SK-N-SH (cell line): ENCODE results near the gene SAMM50. TPM values are rescaled to one million over a fixed set of nuclear protein-coding genes. Genes with fewer than 3 reads are reported as not detected.

ENCODE experiments used
- CTCF ChIA-PET: fragments of 300-600, 350-600 bp; formaldehyde crosslinking; extraction: SDS; loops from one replicate; lab custom pipeline; 2021; lab: Yijun Ruan, JAX
- POLR2A ChIA-PET: fragments of 350-600 bp; sonication (Branson Sonifier 250); formaldehyde crosslinking; extraction: SDS; loops from one replicate; lab custom pipeline; 2020; ENCODE audit warnings: antibody characterized with exemption, inconsistent platforms; lab: Yijun Ruan, JAX
- DNase-seq: peaks from one replicate; pipeline ENCODE4 v3.0.0; 2012
- H2AFZ ChIP-seq: fragments of 200-600 bp; sonication (generic); 2 replicates; pipeline ENCODE4 v1.8.1; 2016; ENCODE audit warnings: antibody characterized with exemption, mild to moderate bottlenecking, low read depth
- H3F3A ChIP-seq: fragments of 200-600 bp; sonication (generic); replicated peaks from 2 replicates; pipeline ENCODE3; 2016; ENCODE audit warnings: antibody characterized with exemption, mild to moderate bottlenecking; ENCODE audit not compliant: insufficient read depth
- H3K27ac ChIP-seq, 2 experiments: fragments of 200-500 bp in 1 of 2; fragments of 200-600 bp in 1 of 2; sonication (Bioruptor generic) in 1 of 2; sonication (generic), shearing (Covaris generic) in 1 of 2; 2 replicates each; pipeline versions ENCODE4 v1.5.1 to v1.6.1; 2014 to 2016; ENCODE audit warnings: low read depth in 2 of 2, inconsistent platforms in 1 of 2, low read length in 1 of 2, mild to moderate bottlenecking in 1 of 2, mixed read lengths in 1 of 2
- H3K27me3 ChIP-seq: fragments of 200-600 bp; sonication (generic), shearing (Covaris generic); 2 replicates; pipeline ENCODE4 v1.6.1; 2016; ENCODE audit warnings: mixed run types; ENCODE audit not compliant: insufficient read depth
- H3K36me3 ChIP-seq, 2 experiments: fragments of 200-500 bp in 1 of 2; fragments of 200-600 bp in 1 of 2; sonication (Bioruptor generic) in 1 of 2; sonication (generic) in 1 of 2; replicated peaks in 1 of 2; 2 replicates each; pipeline versions ENCODE3 to v1.5.1; 2014 to 2016; ENCODE audit warnings: low read length in 1 of 2, mild to moderate bottlenecking in 1 of 2; ENCODE audit not compliant: insufficient read depth in 2 of 2, control insufficient read depth in 1 of 2
- H3K4me1 ChIP-seq, 2 experiments: fragments of 200-500 bp in 1 of 2; fragments of 200-600 bp in 1 of 2; sonication (Bioruptor generic) in 1 of 2; sonication (generic), shearing (Covaris generic) in 1 of 2; 2 replicates each; pipeline versions ENCODE4 v1.5.1 to v1.6.1; 2014 to 2016; ENCODE audit warnings: low read depth in 1 of 2, low read length in 1 of 2, mixed run types in 1 of 2; ENCODE audit not compliant: insufficient read depth in 2 of 2, control insufficient read depth in 1 of 2
- H3K4me2 ChIP-seq: fragments of 200-600 bp; sonication (generic), shearing (Covaris generic); 2 replicates; pipeline ENCODE4 v1.6.1; 2017; ENCODE audit warnings: mixed run types
- H3K4me3 ChIP-seq, 2 experiments: fragments of 200-500 bp in 1 of 2; fragments of 200-600 bp in 1 of 2; sonication (Bioruptor generic) in 1 of 2; sonication (generic), shearing (Covaris generic) in 1 of 2; 2 replicates each; pipeline versions ENCODE4 v1.5.1 to v1.8.1; 2014 to 2016; ENCODE audit warnings: low read depth in 2 of 2, inconsistent platforms in 1 of 2, low read length in 1 of 2, mild to moderate bottlenecking in 1 of 2, mixed read lengths in 1 of 2, moderate library complexity in 1 of 2
- H3K79me2 ChIP-seq: fragments of 200-600 bp; sonication (generic); 2 replicates; pipeline ENCODE4 v1.8.1; 2017; ENCODE audit warnings: mild to moderate bottlenecking; ENCODE audit not compliant: insufficient read depth
- H3K9ac ChIP-seq: fragments of 200-600 bp; sonication (generic); 2 replicates; pipeline ENCODE4 v1.6.1; 2017; ENCODE audit warnings: mixed run types
- H3K9me2 ChIP-seq: fragments of 200-600 bp; sonication (generic); 2 replicates; pipeline ENCODE4 v1.6.1; 2017; ENCODE audit warnings: mixed run types
- H3K9me3 ChIP-seq: fragments of 200-600 bp; sonication (generic); 2 replicates; pipeline ENCODE4 v1.6.1; 2017; ENCODE audit warnings: mixed run types, mild to moderate bottlenecking, moderate library complexity
- H4K20me1 ChIP-seq: fragments of 200-600 bp; sonication (generic); 2 replicates; pipeline ENCODE4 v1.6.1; 2017; ENCODE audit warnings: mild to moderate bottlenecking, mixed run types; ENCODE audit not compliant: insufficient read depth
- ELF1 ChIP-seq: IDR thresholded peaks from 2 replicates; pipeline ENCODE4 v1.4.0; 2012
- EZH2phosphoT487 ChIP-seq: fragments of 200-600 bp; sonication (generic); IDR thresholded peaks from 2 replicates; pipeline ENCODE4 v1.6.1; 2017; ENCODE audit warnings: low read depth, mixed run types, mild to moderate bottlenecking, antibody characterized with exemption, moderate library complexity, borderline replicate concordance
- FOXM1 ChIP-seq: IDR thresholded peaks from 2 replicates; pipeline ENCODE4 v1.4.0; 2012; ENCODE audit warnings: low read depth, mild to moderate bottlenecking
- GABPA ChIP-seq: IDR thresholded peaks from 2 replicates; pipeline ENCODE4 v1.4.0; 2012; ENCODE audit warnings: low read depth, mild to moderate bottlenecking
- JUND ChIP-seq: IDR thresholded peaks from 2 replicates; pipeline ENCODE4 v1.4.0; 2012
- MAX ChIP-seq: IDR thresholded peaks from 2 replicates; pipeline ENCODE4 v1.4.0; 2012; ENCODE audit warnings: low read depth
- MXI1 ChIP-seq: IDR thresholded peaks from 2 replicates; pipeline ENCODE4 v1.6.1; 2012; ENCODE audit warnings: mild to moderate bottlenecking, low read depth, low read length, improper control_type of control experiment
- NFIC ChIP-seq: IDR thresholded peaks from 2 replicates; pipeline ENCODE4 v1.4.0; 2012; ENCODE audit warnings: borderline replicate concordance
- NRF1 ChIP-seq: IDR thresholded peaks from 2 replicates; pipeline ENCODE4 v1.6.1; 2012; ENCODE audit warnings: low read depth, mild to moderate bottlenecking, low read length
- RAD21 ChIP-seq: IDR thresholded peaks from 2 replicates; pipeline ENCODE4 v1.6.1; 2012; ENCODE audit warnings: mild to moderate bottlenecking, low read length
- RCOR1 ChIP-seq: fragments of 150-350 bp; IDR thresholded peaks from 2 replicates; pipeline ENCODE4 v1.6.1; 2017; ENCODE audit warnings: antibody characterized with exemption, low read length
- TCF12 ChIP-seq: IDR thresholded peaks from 2 replicates; pipeline ENCODE4 v1.4.0; 2012
- USF2 ChIP-seq: fragments of 150-350 bp; IDR thresholded peaks from 2 replicates; pipeline ENCODE4 v1.6.1; 2017; ENCODE audit warnings: antibody characterized with exemption, low read length, low read depth, borderline replicate concordance
- YY1 ChIP-seq: IDR thresholded peaks from 2 replicates; pipeline ENCODE4 v1.4.0; 2012; ENCODE audit warnings: low read depth, mild to moderate bottlenecking
- WGBS: methylation state at CpG from one replicate; pipeline ENCODE4 v1.1.6; 2017; ENCODE audit warnings: low lambda C conversion rate; 5-methylcytosine and 5-hydroxymethylcytosine counted together
- polyA plus RNA-seq, 3 experiments: library from polyadenylated mRNA; depleted of rRNA; stranded (reverse); fragments of >200 nt; gene quantifications; 2 replicates each; pipeline ENCODE4 v1.2.3, GENCODE V29; 2012

The SAMM50 gene
- polyA plus RNA-seq, 1 of the 3 experiments (the other 2 are of a cell fraction) = 49.6 TPM

DNA sequence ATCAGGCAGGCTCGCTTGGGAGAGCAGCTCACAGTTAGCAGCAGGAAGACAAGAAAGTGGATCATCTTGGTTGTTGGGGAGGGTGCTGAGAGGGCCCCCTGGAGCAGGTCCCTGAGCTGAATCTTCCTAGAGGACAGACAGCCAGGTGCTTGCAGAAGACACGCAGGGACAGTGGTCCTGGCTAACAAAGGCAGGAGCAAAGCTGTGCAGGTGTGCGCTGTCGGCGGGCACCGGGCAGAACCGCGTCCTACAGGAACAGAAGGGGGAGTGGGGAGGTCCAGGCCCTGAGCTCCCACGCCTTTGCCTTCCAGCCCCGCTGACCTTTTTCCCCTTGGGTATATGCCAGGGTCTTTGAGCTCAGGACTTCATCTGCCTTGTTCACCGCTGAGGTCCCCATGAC is 38.8 kb downstream of the SAMM50 start:
- H3K4me3 ChIP-seq = no peak overlapping the region
- H2AFZ ChIP-seq = no peak overlapping the region
- H3K9ac ChIP-seq = no peak overlapping the region
- 77% methylated on average over 5 of the region's 11 CpGs for WGBS
- H3K27me3 ChIP-seq = no peaks in the 10 kb centered on the region
- no peak overlapping the region for H3K27ac ChIP-seq
- peaks cover 46 to 85% of the 10 kb centered on the region in 2 experiments for H3K36me3 ChIP-seq
- peaks cover 4% of the 10 kb centered on the region; the same call in 1 of the 2 replicates for H4K20me1 ChIP-seq
- TF ChIP-seq FOXM1 = no peak
- no peak for TF ChIP-seq RCOR1
- no peak for TF ChIP-seq YY1
- TF ChIP-seq ELF1 = no peak
- no peak for TF ChIP-seq USF2
- no peak for TF ChIP-seq RAD21
- TF ChIP-seq NRF1 = no peak
- TF ChIP-seq MXI1 = no peak
- TF ChIP-seq GABPA = no peak
- no peaks in the 10 kb centered on the region for H3K9me3 ChIP-seq
- H3K9me2 ChIP-seq = no peaks in the 10 kb centered on the region
- H3F3A ChIP-seq = peaks cover 7% of the 10 kb centered on the region
- no peak overlapping the region for H3K4me2 ChIP-seq
- CTCF ChIA-PET = interaction anchor here (0.8 to 8.2 kb wide), 43 partner anchors 8 to 691 kb away, joined by 3 to 234 read pairs (median 7); partner anchors contain the start of genes PARVB and PARVG
- H3K79me2 ChIP-seq = no peaks in the 10 kb centered on the region
- peaks cover 0 to 6% of the 10 kb centered on the region in 2 experiments; a peak in 1 of 4 replicates for H3K4me1 ChIP-seq
- POLR2A ChIA-PET = interaction anchor here (0.9 to 1.0 kb wide), 2 partner anchors 8 to 91 kb away, joined by 3 read pairs; no protein-coding TSS in a partner anchor
- DNase-seq = no peak

GRCh38 chr22:43994416-43994815 is 39.2 kb downstream of the SAMM50 start:
- no peak for DNase-seq
- H3K36me3 ChIP-seq = peaks cover 46 to 87% of the 10 kb centered on the region in 2 experiments
- H3K27me3 ChIP-seq = no peaks in the 10 kb centered on the region
- peaks cover 7% of the 10 kb centered on the region for H3F3A ChIP-seq
- no peaks in the 10 kb centered on the region for H3K9me2 ChIP-seq
- 87% methylated on average over 9 of the region's 9 CpGs for WGBS
- TF ChIP-seq TCF12 = no peak
- TF ChIP-seq EZH2phosphoT487 = no peak
- no peak for TF ChIP-seq RAD21
- TF ChIP-seq JUND = no peak
- no peak for TF ChIP-seq MXI1
- no peak for TF ChIP-seq USF2
- no peak for TF ChIP-seq NFIC
- TF ChIP-seq MAX = no peak
- no peaks in the 10 kb centered on the region for H3K9me3 ChIP-seq
- no peak overlapping the region for H3K4me2 ChIP-seq
- CTCF ChIA-PET = interaction anchor here (1.3 to 8.2 kb wide), 16 partner anchors 10 to 691 kb away, joined by 3 to 234 read pairs (median 14); no protein-coding TSS in a partner anchor
- no peaks in the 10 kb centered on the region for H3K79me2 ChIP-seq
- peaks cover 0 to 6% of the 10 kb centered on the region in 2 experiments; a peak in 1 of 4 replicates for H3K4me1 ChIP-seq
- H2AFZ ChIP-seq = no peak overlapping the region
- H4K20me1 ChIP-seq = peaks cover 4% of the 10 kb centered on the region; the same call in 1 of the 2 replicates
- H3K27ac ChIP-seq = no peak overlapping the region
- POLR2A ChIA-PET = no interaction called here
- no peak overlapping the region for H3K4me3 ChIP-seq
- H3K9ac ChIP-seq = no peak overlapping the region
